Activated naive CD4-positive, alpha-beta T cell (primary cell): ENCODE measurements around the gene OR4D1.

Source experiments
- DNase-seq, 4 experiments: peaks; one replicate each; lab custom pipeline; 2025; lab: John Stamatoyannopoulos, UW

OR4D1 gene

DNA sequence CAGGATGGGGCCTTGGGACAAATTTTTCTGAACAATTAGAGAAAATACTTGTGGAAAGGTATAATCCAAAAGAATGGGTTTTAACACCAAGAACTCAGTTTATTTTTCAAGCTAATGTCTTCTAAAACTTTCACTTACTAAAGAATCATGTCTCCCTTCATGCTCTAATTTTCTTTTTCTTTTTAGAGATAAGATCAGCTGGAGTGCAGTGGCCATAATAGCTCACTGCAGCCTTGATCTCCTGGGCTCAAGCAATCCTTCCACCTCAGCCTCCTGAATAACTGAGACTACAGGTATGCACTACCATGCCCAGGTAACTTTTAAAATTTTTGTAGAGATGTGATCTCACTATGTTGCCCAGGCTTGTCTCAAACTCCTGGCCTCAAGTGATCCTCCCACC is 5.5 kb downstream of the OR4D1 start:
- DNase-seq = no peak

DNA sequence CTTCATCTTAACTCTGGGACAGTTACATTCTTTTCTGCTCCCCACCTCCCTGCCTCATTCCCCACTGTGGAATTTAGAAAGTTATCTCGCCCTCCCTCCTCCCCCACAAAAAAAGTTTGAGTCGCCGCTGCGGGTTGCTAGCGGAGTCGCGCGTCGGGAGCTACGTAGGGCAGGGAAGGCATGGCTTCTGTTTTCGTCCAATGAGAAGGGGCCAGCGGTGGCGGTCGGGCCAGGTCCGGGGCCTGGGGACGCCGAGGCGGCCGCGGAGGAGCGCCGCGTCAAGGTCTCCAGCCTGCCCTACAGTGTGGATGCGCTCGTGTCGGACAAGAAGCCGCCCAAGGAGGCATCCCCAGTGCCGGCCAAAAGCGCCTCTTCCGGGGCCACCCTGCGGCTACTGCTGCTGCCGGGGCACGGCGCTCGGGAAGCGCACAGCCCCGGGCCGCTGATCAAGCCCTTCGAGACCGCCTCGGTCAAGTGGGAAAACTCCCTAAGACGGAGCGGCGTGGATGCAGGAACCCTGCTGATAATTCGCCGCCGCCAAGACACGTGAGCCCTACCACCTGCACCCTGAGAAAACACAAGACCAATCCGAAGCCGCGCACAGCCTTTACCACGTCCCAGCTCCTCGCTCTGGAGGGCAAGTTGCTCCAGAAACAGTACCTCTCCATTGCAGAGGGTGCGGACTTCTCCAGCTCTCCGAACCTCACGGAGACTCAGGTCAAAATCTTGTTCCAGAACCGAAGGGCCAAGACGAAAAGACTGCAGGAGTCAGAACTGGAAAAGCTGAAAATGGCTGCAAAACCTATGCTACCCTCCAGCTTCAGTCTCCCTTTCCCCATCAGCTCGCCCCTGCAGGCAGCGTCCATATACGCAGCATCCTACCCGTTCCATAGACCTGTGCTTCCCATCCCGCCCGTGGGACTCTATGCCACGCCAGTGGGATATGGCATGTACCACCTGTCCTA is 8.9 kb downstream of the OR4D1 start:
- peak in 2 of 4 experiments; percentile 40 to 41 for DNase-seq

DNA sequence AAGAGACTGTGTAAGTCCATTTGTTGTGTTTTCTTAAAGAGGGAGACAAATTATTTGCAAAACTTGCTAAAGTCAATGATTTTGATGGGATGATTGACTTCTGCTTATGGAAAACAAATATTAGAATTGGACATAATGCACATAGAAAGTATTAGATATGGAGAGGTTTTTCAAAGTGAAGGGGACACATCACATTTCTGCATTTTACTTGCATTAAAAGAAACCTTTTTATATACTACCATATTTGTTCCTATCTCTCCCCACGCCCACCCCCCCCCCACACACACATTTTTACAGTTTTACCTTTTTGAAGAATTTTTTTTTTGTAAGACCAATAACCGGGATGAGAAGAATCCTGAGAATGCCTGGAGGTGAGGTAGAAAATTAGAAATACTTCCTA is 10.0 kb downstream of the OR4D1 start:
- DNase-seq = no peak

GRCh38 chr17:58161566-58161965 is 13.4 kb downstream of the OR4D1 start:
- DNase-seq = no peak

- DNase-seq = no peak
These were observed 17.8 kb downstream of the OR4D1 start for GRCh38 chr17:58165981-58166380.

- no peak for DNase-seq
These were observed 18.5 kb downstream of the OR4D1 start, which contains the start of gene OR4D2 for GRCh38 chr17:58166682-58167081. Gene OR4D2, plus strand, starts transcription at chr17:58166982. Its CDS starts 2,674 bp downstream, at chr17:58169656.

GRCh38 chr17:58170622-58171021 is 22.4 kb downstream of the OR4D1 start:
- no peak for DNase-seq

GRCh38 chr17:58172369-58173071 is 24.3 kb downstream of the OR4D1 start:
- peak in 1 of 4 experiments; percentile 10 for DNase-seq

DNA sequence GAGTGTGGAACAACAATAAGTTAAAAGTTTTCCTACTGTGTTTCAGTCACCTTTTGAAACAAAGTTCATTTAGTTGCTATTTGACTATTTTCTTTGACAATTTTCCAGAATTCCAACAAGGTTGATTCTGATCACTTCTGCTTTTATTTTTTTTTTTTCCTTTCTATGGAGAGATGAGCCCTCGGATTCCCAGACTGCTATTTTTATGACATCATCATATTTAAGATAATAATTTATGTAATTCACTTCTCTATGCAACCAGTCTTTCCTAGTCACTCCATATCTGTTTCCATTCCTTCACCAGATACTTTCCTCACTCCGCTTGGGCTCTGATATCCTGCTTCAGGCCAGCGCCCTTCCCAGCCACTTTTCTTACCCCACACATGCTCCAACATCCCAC is 26.7 kb downstream of the OR4D1 start:
- no peak for DNase-seq

DNA sequence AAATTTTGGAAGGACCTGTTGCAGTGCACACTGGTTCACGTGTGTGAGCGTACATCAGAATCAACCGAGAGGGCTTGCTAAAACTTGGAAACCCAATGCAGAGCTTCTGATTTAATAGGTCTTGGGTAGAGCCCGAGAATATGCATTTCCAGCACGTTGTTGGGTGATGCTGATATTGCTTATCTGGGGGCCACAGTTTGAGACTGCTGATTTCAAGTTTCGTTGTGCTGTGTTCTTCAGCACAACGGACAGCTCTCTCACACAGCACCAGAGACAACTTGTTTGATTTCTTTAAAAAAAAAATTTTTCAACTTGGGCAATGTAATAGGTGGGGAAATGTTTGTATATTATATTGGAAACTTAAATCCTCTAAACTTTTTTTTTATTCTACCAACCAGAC is 28.0 kb downstream of the OR4D1 start:
- no peak for DNase-seq

DNA sequence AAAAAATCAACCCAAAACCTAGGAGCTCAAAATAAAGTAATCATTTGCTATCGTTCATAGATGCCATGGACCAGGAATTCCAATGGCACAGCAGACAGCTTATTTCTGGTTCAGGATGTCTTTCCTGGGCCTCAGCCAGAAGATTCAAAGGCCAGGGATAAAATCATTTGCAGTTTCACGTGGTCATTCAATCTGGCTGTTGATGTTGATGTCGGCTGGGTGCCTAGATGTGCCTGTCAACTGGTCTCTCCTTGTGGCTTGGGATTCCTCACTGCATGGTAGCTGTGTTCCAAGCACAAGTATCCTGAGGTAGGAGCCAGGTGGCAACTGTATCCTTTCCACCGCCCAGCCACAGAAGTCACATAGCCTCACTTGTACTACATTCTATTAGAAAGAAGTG is 33.6 kb downstream of the OR4D1 start:
- no peak for DNase-seq

DNA sequence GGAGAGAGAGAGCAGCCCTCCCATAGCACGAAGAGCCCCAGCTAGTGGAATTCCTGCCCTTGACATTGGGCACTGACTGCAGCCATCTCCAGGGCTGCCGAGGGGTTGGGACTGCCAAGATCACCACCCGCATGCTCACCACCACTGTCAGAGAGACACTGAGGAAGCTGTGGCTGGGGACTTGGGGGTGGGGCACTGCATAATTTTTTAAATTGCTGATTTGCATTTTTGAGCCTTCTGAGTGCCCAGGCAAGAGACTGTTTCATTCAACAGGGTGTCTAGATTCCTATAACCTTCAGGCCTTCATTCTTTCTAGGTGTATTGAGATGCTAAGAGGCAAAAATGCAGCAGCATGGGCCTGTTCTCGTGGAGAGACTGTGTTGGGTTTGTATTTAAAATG is 35.3 kb downstream of the OR4D1 start:
- no peak for DNase-seq

GRCh38 chr17:58184308-58184985 is 36.3 kb downstream of the OR4D1 start:
- no peak for DNase-seq

GRCh38 chr17:58184986-58185761 is 37.0 kb downstream of the OR4D1 start:
- no peak for DNase-seq

DNA sequence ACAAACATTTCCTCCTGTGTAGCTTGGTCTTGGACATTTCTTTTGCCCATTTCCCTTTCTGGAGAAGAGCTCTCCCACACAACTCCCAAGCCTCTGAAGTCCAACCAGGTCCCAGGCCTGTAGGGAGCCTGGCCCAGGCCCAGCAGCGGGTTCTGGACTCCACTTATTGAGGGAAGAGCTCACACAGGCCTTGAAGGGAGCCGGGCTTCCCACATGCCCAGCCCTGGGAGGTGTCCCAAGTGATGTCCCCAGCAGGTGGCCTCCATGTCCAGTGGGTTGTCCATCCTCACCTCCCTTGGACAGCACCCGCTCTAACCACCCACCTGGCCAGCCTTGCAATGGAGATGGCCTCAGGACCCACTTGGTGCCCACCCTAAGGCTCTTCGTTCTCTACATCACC is 38.4 kb downstream of the OR4D1 start:
- DNase-seq = no peak

- DNase-seq = no peak
These were observed 38.9 kb downstream of the OR4D1 start for GRCh38 chr17:58187063-58187462.

DNA sequence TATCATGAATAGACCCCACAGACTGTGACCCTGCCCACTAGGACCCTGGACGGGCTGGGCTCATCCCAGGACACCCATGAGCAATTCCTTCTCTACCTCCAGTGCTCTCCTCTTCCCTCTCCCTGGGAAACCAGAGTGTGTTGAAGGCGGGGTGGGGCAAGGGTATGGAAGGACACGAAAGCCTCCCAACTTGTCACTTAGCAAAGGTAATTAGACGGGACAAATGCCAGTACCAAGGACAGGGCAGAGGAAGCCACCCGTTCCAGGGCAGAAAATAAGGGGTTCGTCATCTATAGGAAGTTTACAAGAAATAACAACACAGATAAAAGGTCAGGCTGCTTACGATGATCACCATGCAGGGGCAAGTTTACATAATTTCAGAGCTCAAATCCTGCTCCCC is 39.5 kb downstream of the OR4D1 start:
- DNase-seq = no peak

DNA sequence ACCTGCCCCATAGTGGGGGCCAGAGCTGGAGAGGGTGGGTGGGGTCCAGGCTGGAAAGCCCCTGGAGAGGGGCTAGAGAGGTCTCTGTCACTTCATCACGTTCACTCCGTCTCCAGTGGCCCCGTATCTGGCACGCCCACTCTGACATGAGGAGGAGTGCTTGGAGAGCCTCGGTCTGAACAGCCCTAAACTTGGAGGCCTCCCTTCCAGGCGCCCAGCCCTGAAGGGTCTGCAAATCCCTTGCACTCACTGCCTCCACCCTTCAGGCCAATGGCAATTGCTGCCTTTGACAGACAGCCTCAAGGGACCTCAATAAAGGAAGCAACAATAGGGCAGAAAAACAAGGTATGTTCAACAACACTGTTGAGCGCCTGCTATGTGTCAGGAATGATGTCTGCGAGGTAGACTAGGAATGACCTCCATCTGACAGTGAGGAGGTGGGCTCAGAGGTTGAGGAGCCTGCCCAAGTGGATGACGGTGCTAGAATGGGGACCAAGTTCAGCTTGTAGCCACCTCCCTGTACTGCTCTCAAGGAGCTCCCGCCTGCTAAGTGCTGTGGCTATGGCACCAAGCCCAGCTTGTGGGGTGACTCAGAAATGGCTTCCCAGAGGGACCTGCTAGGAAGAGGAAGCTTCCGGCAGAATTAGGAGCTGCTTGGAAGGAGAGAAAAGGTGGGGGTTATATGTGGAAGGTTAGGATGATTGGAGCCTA is 41.4 kb downstream of the OR4D1 start:
- no peak for DNase-seq

DNA sequence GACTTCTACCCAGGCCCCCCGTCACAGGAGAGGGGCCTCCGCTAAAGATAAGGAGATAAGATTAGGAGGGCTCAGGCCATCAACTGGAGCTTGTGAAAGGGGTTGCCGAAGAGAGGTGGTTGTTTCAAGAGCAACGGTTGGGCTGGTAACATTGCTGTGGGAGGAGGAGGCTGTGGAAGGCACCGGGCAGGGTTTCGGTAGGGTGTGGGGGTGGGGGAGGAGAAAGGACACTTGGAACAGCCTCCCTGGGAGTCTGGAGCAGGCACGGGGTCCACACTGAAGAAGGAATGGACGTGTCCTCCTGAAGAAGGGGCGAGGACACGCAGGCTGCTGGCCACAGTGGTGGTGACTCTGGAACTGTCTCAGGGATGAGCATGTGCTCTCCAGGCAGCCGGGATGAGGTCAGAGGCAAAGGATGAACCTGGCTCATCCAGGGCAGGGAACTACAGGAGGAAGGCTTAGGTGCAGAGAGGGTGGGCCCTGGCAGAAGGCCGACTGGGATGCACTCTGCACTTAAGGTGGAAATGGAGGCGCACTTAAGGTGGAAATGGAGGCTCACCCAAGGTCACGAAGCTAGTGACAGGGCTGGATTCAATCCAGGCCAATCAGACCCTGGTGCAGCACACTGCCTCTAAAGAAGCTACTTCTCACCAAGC is 43.2 kb downstream of the OR4D1 start:
- no peak for DNase-seq

GRCh38 chr17:58192612-58193011 is 44.4 kb downstream of the OR4D1 start, which contains the start of gene EPX:
Gene EPX, plus strand, starts transcription at chr17:58192726. Its CDS starts 121 bp downstream, at chr17:58192847.
- no peak for DNase-seq
